GM23338 (cell line): ENCODE data around the gene GPR162. TPM values are rescaled to one million over a fixed set of nuclear protein-coding genes. Genes with fewer than 3 reads are reported as not detected.

ENCODE experiments used
- ATAC-seq: fragments of 200-7000 bp; cut with Tn5 transposase; 3 replicates; pipeline ENCODE4 v1.9.1; 2020
- DNase-seq: peaks from one replicate; pipeline ENCODE4 v3.0.0-alpha.2; 2015; ENCODE audit warnings: low spot score
- H2AFZ ChIP-seq: fragments of 200-600 bp; sonication (generic); 2 replicates; pipeline ENCODE4 v1.8.0; 2016; ENCODE audit warnings: antibody characterized with exemption, mild to moderate bottlenecking, moderate library complexity
- H3F3A ChIP-seq: fragments of 200-600 bp; sonication (generic); replicated peaks from 2 replicates; pipeline ENCODE4 v1.8.0; 2017; ENCODE audit warnings: antibody characterized with exemption, mixed run types, low read depth
- H3K27ac ChIP-seq: fragments of 200-600 bp; sonication (generic); 2 replicates; pipeline ENCODE4 v1.6.1; 2016; ENCODE audit warnings: low read depth
- H3K27me3 ChIP-seq: fragments of 200-600 bp; sonication (generic); 2 replicates; pipeline ENCODE4 v1.8.0; 2016; ENCODE audit warnings: mild to moderate bottlenecking, mixed run types, moderate library complexity; ENCODE audit not compliant: insufficient read depth
- H3K36me3 ChIP-seq: fragments of 200-600 bp; sonication (generic); 2 replicates; pipeline ENCODE4 v1.8.0; 2016; ENCODE audit warnings: mild to moderate bottlenecking; ENCODE audit not compliant: insufficient read depth
- H3K4me1 ChIP-seq: fragments of 200-600 bp; sonication (generic); 2 replicates; pipeline ENCODE4 v1.8.0; 2016; ENCODE audit warnings: mild to moderate bottlenecking, moderate library complexity; ENCODE audit not compliant: insufficient read depth
- H3K4me2 ChIP-seq: fragments of 200-600 bp; sonication (generic); 2 replicates; pipeline ENCODE4 v1.7.1; 2017; ENCODE audit warnings: mixed run types
- H3K4me3 ChIP-seq: fragments of 200-600 bp; sonication (generic); 2 replicates; pipeline ENCODE4 v1.6.1; 2016; ENCODE audit warnings: mixed run types
- H3K79me2 ChIP-seq: fragments of 200-600 bp; sonication (generic); replicated peaks from 2 replicates; pipeline ENCODE4 v1.8.0; 2017; ENCODE audit warnings: mild to moderate bottlenecking; ENCODE audit not compliant: insufficient read depth
- H3K9me2 ChIP-seq: fragments of 200-600 bp; sonication (generic); 2 replicates; pipeline ENCODE4 v1.8.0; 2017; ENCODE audit not compliant: insufficient read depth
- H4K20me1 ChIP-seq: fragments of 200-600 bp; sonication (generic); replicated peaks from 2 replicates; pipeline ENCODE4 v1.8.0; 2017; ENCODE audit warnings: mild to moderate bottlenecking; ENCODE audit not compliant: insufficient read depth
- H3K27ac Mint-ChIP-seq: 2 replicates; pipeline ENCODE4 v1.8.0; 2020; ENCODE audit warnings: inconsistent platforms, mild to moderate bottlenecking, moderate library complexity, mixed read lengths
- H3K27me3 Mint-ChIP-seq: 3 replicates; pipeline ENCODE4 v1.8.0; 2022; ENCODE audit warnings: low read depth, mild to moderate bottlenecking, moderate library complexity, mixed read lengths, inconsistent platforms; ENCODE audit not compliant: insufficient read depth, poor library complexity
- H3K36me3 Mint-ChIP-seq: 3 replicates; pipeline ENCODE4 v1.8.0; 2021; ENCODE audit warnings: low read depth, mild to moderate bottlenecking, inconsistent platforms, moderate library complexity, mixed read lengths
- H3K4me1 Mint-ChIP-seq: 3 replicates; pipeline ENCODE4 v1.8.0; 2020; ENCODE audit warnings: mild to moderate bottlenecking, inconsistent platforms, mixed read lengths
- H3K4me3 Mint-ChIP-seq: 3 replicates; pipeline ENCODE4 v1.8.0; 2021; ENCODE audit warnings: moderate library complexity, mild to moderate bottlenecking, inconsistent platforms, mixed read lengths
- H3K9me3 Mint-ChIP-seq: 3 replicates; pipeline ENCODE4 v1.8.0; 2020; ENCODE audit warnings: moderate library complexity, mild to moderate bottlenecking, inconsistent platforms, mixed read lengths
- CREB1 ChIP-seq: fragments of 250-450 bp; sonication (Bioruptor Pico); IDR thresholded peaks from 2 replicates; pipeline ENCODE4 v1.5.0; 2020; ENCODE audit warnings: low read depth, mild to moderate bottlenecking, moderate library complexity
- CTCF ChIP-seq, 2 experiments: fragments of 200-600 bp in 1 of 2; sonication (generic) in 1 of 2; conservative IDR thresholded peaks; 2 replicates each; pipeline versions ENCODE4 v1.5.1 to v1.6.1; 2016 to 2017; ENCODE audit warnings: antibody characterized with exemption in 2 of 2, low read depth in 2 of 2, mild to moderate bottlenecking in 2 of 2, moderate library complexity in 1 of 2
- ETS1 ChIP-seq: IDR thresholded peaks from 2 replicates; pipeline ENCODE4 v1.6.1; 2016; ENCODE audit warnings: antibody characterized with exemption
- EZH2 ChIP-seq: fragments of 200-600 bp; sonication (generic); IDR thresholded peaks from one replicate; pipeline ENCODE4 v1.8.0; 2017; ENCODE audit warnings: antibody characterized with exemption, mild to moderate bottlenecking, low read depth; ENCODE audit not compliant: unreplicated experiment
- EZH2phosphoT487 ChIP-seq: fragments of 200-600 bp; sonication (generic); IDR thresholded peaks from one replicate; pipeline ENCODE4 v1.8.1; 2018; ENCODE audit warnings: antibody characterized with exemption; ENCODE audit not compliant: unreplicated experiment
- JUNB ChIP-seq: IDR thresholded peaks from one replicate; pipeline ENCODE4 v1.6.1; 2016; ENCODE audit warnings: antibody characterized with exemption; ENCODE audit not compliant: unreplicated experiment
- NANOG ChIP-seq: IDR thresholded peaks from 2 replicates; pipeline ENCODE4 v1.6.1; 2016; ENCODE audit warnings: antibody characterized with exemption, borderline replicate concordance
- POLR2AphosphoS5 ChIP-seq: IDR thresholded peaks from 2 replicates; pipeline ENCODE4 v1.6.1; 2016; ENCODE audit warnings: antibody characterized with exemption, low read depth
- STAT1 ChIP-seq: IDR thresholded peaks from one replicate; pipeline ENCODE4 v1.6.1; 2016; ENCODE audit warnings: antibody characterized with exemption; ENCODE audit not compliant: unreplicated experiment
- ZNF114 ChIP-seq: fragments of 250-450 bp; sonication (Bioruptor Pico); IDR thresholded peaks from 2 replicates; pipeline ENCODE4 v1.5.0; 2020; ENCODE audit warnings: mild to moderate bottlenecking, moderate library complexity
- ZNF331 ChIP-seq: fragments of 250-450 bp; sonication (Bioruptor Pico); IDR thresholded peaks from 2 replicates; pipeline ENCODE4 v1.5.0; 2020; ENCODE audit warnings: low read depth, mild to moderate bottlenecking, moderate library complexity
- polyA plus RNA-seq: library from polyadenylated mRNA; unstranded; fragments of >200 nt; fragmentation: Nextera tagmentation; extraction: Ambion mirVana; gene quantifications from 2 replicates; pipeline ENCODE4 v1.2.1, GENCODE V29; 2016
- total RNA-seq: library from RNA; depleted of rRNA; stranded (reverse); fragments of >200 nt; shearing (Covaris generic); gene quantifications from 2 replicates; pipeline ENCODE4 v1.2.3, GENCODE V29; 2014
- TF ChIP-seq, protein P1 (sequence below): fragments of 250-450 bp; sonication (Bioruptor Pico); IDR thresholded peaks from 2 replicates; pipeline ENCODE4 v1.5.0; 2020; ENCODE audit warnings: mild to moderate bottlenecking, moderate library complexity
- TF ChIP-seq, protein P2 (sequence below): IDR thresholded peaks from one replicate; pipeline ENCODE4 v1.6.1; 2018; ENCODE audit warnings: antibody characterized with exemption; ENCODE audit not compliant: unreplicated experiment

GPR162 gene
- total and polyA plus RNA-seq, 2 experiments from 2014 or later, result 4.7 to 5.0 TPM

- ATAC-seq, result no peak
- Histone ChIP-seq H3F3A (no peaks in the 10 kb centered on the region), H3K4me2 (no peak overlapping the region), H3K27ac (no peak overlapping the region), H4K20me1 (no peaks in the 10 kb centered on the region), H3K36me3 (no peaks in the 10 kb centered on the region), H3K9me2 (no peaks in the 10 kb centered on the region), H3K4me3 (no peak overlapping the region), H3K27me3 (no peaks in the 10 kb centered on the region), H3K4me1 (no peaks in the 10 kb centered on the region; the same call in 1 of the 2 replicates), H2AFZ (no peak overlapping the region), H3K79me2 (no peaks in the 10 kb centered on the region)
- H3K27ac Mint-ChIP-seq, result no peak overlapping the region
- no peak for DNase-seq
- H3K9me3 Mint-ChIP-seq, result no peaks in the 10 kb centered on the region
- H3K27me3 Mint-ChIP-seq, result peaks cover 17% of the 10 kb centered on the region
- no peak overlapping the region for H3K4me3 Mint-ChIP-seq
- TF ChIP-seq JUNB (no peak), POLR2AphosphoS5 (no peak), CTCF (conservative IDR thresholded peaks at IDR 0.05; ENCODE audit: low read depth in 2 of 2) (no peak), STAT1 (no peak), EZH2 (no peak), ETS1 (no peak), CREB1 (CRISPR knock-in tag) (no peak), ZNF114 (CRISPR knock-in tag) (no peak), NANOG (no peak), EZH2phosphoT487 (no peak), ZNF331 (no peak)
- TF ChIP-seq, protein P1, sequence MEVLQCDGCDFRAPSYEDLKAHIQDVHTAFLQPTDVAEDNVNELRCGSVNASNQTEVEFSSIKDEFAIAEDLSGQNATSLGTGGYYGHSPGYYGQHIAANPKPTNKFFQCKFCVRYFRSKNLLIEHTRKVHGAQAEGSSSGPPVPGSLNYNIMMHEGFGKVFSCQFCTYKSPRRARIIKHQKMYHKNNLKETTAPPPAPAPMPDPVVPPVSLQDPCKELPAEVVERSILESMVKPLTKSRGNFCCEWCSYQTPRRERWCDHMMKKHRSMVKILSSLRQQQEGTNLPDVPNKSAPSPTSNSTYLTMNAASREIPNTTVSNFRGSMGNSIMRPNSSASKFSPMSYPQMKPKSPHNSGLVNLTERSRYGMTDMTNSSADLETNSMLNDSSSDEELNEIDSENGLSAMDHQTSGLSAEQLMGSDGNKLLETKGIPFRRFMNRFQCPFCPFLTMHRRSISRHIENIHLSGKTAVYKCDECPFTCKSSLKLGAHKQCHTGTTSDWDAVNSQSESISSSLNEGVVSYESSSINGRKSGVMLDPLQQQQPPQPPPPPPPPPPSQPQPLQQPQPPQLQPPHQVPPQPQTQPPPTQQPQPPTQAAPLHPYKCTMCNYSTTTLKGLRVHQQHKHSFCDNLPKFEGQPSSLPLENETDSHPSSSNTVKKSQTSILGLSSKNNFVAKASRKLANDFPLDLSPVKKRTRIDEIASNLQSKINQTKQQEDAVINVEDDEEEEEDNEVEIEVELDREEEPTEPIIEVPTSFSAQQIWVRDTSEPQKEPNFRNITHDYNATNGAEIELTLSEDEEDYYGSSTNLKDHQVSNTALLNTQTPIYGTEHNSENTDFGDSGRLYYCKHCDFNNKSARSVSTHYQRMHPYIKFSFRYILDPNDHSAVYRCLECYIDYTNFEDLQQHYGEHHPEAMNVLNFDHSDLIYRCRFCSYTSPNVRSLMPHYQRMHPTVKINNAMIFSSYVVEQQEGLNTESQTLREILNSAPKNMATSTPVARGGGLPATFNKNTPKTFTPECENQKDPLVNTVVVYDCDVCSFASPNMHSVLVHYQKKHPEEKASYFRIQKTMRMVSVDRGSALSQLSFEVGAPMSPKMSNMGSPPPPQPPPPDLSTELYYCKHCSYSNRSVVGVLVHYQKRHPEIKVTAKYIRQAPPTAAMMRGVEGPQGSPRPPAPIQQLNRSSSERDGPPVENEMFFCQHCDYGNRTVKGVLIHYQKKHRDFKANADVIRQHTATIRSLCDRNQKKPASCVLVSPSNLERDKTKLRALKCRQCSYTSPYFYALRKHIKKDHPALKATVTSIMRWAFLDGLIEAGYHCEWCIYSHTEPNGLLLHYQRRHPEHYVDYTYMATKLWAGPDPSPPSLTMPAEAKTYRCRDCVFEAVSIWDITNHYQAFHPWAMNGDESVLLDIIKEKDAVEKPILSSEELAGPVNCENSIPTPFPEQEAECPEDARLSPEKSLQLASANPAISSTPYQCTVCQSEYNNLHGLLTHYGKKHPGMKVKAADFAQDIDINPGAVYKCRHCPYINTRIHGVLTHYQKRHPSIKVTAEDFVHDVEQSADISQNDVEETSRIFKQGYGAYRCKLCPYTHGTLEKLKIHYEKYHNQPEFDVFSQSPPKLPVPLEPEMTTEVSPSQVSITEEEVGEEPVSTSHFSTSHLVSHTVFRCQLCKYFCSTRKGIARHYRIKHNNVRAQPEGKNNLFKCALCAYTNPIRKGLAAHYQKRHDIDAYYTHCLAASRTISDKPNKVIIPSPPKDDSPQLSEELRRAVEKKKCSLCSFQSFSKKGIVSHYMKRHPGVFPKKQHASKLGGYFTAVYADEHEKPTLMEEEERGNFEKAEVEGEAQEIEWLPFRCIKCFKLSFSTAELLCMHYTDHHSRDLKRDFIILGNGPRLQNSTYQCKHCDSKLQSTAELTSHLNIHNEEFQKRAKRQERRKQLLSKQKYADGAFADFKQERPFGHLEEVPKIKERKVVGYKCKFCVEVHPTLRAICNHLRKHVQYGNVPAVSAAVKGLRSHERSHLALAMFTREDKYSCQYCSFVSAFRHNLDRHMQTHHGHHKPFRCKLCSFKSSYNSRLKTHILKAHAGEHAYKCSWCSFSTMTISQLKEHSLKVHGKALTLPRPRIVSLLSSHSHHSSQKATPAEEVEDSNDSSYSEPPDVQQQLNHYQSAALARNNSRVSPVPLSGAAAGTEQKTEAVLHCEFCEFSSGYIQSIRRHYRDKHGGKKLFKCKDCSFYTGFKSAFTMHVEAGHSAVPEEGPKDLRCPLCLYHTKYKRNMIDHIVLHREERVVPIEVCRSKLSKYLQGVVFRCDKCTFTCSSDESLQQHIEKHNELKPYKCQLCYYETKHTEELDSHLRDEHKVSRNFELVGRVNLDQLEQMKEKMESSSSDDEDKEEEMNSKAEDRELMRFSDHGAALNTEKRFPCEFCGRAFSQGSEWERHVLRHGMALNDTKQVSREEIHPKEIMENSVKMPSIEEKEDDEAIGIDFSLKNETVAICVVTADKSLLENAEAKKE (CRISPR knock-in tag), result no peak
- TF ChIP-seq, protein P2, sequence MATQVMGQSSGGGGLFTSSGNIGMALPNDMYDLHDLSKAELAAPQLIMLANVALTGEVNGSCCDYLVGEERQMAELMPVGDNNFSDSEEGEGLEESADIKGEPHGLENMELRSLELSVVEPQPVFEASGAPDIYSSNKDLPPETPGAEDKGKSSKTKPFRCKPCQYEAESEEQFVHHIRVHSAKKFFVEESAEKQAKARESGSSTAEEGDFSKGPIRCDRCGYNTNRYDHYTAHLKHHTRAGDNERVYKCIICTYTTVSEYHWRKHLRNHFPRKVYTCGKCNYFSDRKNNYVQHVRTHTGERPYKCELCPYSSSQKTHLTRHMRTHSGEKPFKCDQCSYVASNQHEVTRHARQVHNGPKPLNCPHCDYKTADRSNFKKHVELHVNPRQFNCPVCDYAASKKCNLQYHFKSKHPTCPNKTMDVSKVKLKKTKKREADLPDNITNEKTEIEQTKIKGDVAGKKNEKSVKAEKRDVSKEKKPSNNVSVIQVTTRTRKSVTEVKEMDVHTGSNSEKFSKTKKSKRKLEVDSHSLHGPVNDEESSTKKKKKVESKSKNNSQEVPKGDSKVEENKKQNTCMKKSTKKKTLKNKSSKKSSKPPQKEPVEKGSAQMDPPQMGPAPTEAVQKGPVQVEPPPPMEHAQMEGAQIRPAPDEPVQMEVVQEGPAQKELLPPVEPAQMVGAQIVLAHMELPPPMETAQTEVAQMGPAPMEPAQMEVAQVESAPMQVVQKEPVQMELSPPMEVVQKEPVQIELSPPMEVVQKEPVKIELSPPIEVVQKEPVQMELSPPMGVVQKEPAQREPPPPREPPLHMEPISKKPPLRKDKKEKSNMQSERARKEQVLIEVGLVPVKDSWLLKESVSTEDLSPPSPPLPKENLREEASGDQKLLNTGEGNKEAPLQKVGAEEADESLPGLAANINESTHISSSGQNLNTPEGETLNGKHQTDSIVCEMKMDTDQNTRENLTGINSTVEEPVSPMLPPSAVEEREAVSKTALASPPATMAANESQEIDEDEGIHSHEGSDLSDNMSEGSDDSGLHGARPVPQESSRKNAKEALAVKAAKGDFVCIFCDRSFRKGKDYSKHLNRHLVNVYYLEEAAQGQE, result no peak
- H3K36me3 Mint-ChIP-seq, result no peaks in the 10 kb centered on the region; the same call in 2 of the 3 replicates
- peaks cover 14% of the 10 kb centered on the region for H3K4me1 Mint-ChIP-seq
Measured at GRCh38 chr12:6795088-6795487, 26.5 kb upstream of the GPR162 start.
